ENCODE results near the gene CHST12. TPM values are rescaled to one million over a fixed set of nuclear protein-coding genes. Genes with fewer than 3 reads are reported as not detected.

CHST12 gene
- total RNA-seq, 1 experiment from 2014 or later = 19.3 TPM

- H3K9ac ChIP-seq (ENCODE audit: extremely low read depth, insufficient read length, low read length) = no peak overlapping the region
- no peak for TF ChIP-seq CTCF (conservative IDR thresholded peaks at IDR 0.05)
- H3K27ac ChIP-seq (ENCODE audit: insufficient read length, low read depth, low read length) = no peak overlapping the region
These were observed 761 bp upstream of the CHST12 start for GRCh38 chr7:2402687-2403013.

More at GRCh38 chr7:2402687-2403013, 761 bp upstream of the CHST12 start:
- no peaks in the 10 kb centered on the region; a peak in 3 of 7 replicates for H3K36me3 Mint-ChIP-seq (ENCODE audit: insufficient read depth in 1 of 3, low read depth in 3 of 3)
- no CpG with 5 or more reads among the region's 6 CpGs for WGBS (ENCODE audit: extremely low coverage, insufficient read length, low lambda C conversion rate)
- no peak overlapping the region for H3K4ac ChIP-seq (ENCODE audit: low read depth, low read length)
- H4K8ac ChIP-seq (replicated peaks; ENCODE audit: insufficient read length, low read depth, low read length) = no peak overlapping the region
- no peaks in the 10 kb centered on the region for H4K20me1 ChIP-seq (ENCODE audit: control insufficient read depth, insufficient read depth, insufficient read length)
- H3K56ac ChIP-seq (ENCODE audit: insufficient read length, low read depth, low read length) = no peak overlapping the region
- no peak overlapping the region for H4K91ac ChIP-seq (ENCODE audit: insufficient read length, low read depth, low read length)
- H3K4me1 ChIP-seq (ENCODE audit: insufficient read depth, low read length) = no peaks in the 10 kb centered on the region
- H2BK5ac ChIP-seq (ENCODE audit: insufficient read length, low read length) = no peak overlapping the region
- no peak overlapping the region for H2BK12ac ChIP-seq (ENCODE audit: insufficient read length, low read depth, low read length)
- no peak overlapping the region for H3K18ac ChIP-seq (ENCODE audit: insufficient read length, low read depth, low read length)
- no peak overlapping the region for H2AFZ ChIP-seq (ENCODE audit: low read length)
- H3K4me1 Mint-ChIP-seq = peaks cover 29 to 31% of the 10 kb centered on the region in 2 experiments
- H2AK5ac ChIP-seq (ENCODE audit: insufficient read length, low read length) = no peak overlapping the region
- no peaks in the 10 kb centered on the region for H3K9me3 ChIP-seq (ENCODE audit: control insufficient read depth, low read depth, low read length)
- no peak overlapping the region for H2BK15ac ChIP-seq (ENCODE audit: low read depth, low read length)
- H3K23me2 ChIP-seq (ENCODE audit: insufficient read length, low read depth, low read length, poor library complexity, severe bottlenecking) = peaks cover 11% of the 10 kb centered on the region
- peaks cover 2% of the 10 kb centered on the region; the same call in 1 of the 2 replicates for H3K79me2 ChIP-seq (ENCODE audit: insufficient read depth, low read length)
- no peak overlapping the region for H3K23ac ChIP-seq (ENCODE audit: insufficient read length, low read depth, low read length)
- H2BK20ac ChIP-seq (ENCODE audit: low read depth, low read length, poor library complexity, severe bottlenecking) = no peak overlapping the region
- H3K27me3 Mint-ChIP-seq (ENCODE audit: low read depth) = peaks cover 2% of the 10 kb centered on the region; the same call in 1 of the 2 replicates
- H4K5ac ChIP-seq (ENCODE audit: insufficient read length, low read depth, low read length) = no peak overlapping the region
- no peak overlapping the region for H2BK120ac ChIP-seq (ENCODE audit: low read depth, low read length, poor library complexity, severe bottlenecking)
- H3K9me3 Mint-ChIP-seq = no peaks in the 10 kb centered on the region; a peak in 1 of 5 replicates
- H3K79me1 ChIP-seq (ENCODE audit: insufficient read depth, low read depth, low read length, poor library complexity, severe bottlenecking) = peaks cover 3% of the 10 kb centered on the region
- no peaks in the 10 kb centered on the region for H3K27me3 ChIP-seq (ENCODE audit: insufficient read depth, low read length)
- no peak overlapping the region for H3T11ph ChIP-seq (ENCODE audit: low read length)
- H3K4me2 ChIP-seq (ENCODE audit: insufficient read depth, insufficient read length, low read length) = peak overlapping the region; percentile 57
- peak overlapping the region; percentile 74 to 88 for H3K4me3 Mint-ChIP-seq
- peak overlapping the region in 1 of 3 experiments; percentile 70; a peak in 2 of 7 replicates for H3K27ac Mint-ChIP-seq
- H3K14ac ChIP-seq (ENCODE audit: insufficient read depth, low read length) = no peak overlapping the region
- DNase-seq = no peak

All from H9 (cell line).